ENCODE measurements around the gene ADGRG3.

- TF ChIP-seq ZFP3 (tag by site-specific recombination; IDR thresholded peaks at IDR 0.05; ENCODE audit: low read depth) (no peak), ZNF146 (tag by site-specific recombination; IDR thresholded peaks at IDR 0.05) (no peak), CTCF (tag by site-specific recombination; IDR thresholded peaks at IDR 0.05) (no peak), BCL11A (tag by site-specific recombination; IDR thresholded peaks at IDR 0.05; ENCODE audit: low read depth) (no peak)
These were observed 38.6 kb downstream of the ADGRG3 start for GRCh38 chr16:57706717-57707116.
